ENCODE measurements around the gene LAIR1.
"Not testable (repeated sequence)": the region's sequence is repeated elsewhere in the genome, so short reads cannot be mapped to it uniquely, and the experiment has no call there.

The LAIR1 gene

GRCh38 chr19:54364775-54365257 lies at the start of gene LAIR1:
Gene LAIR1 (minus strand): TSS chr19:54364931. CDS start chr19:54364804, 127 bp downstream.
- peak; percentile 90 for DNase-seq

- no peak for DNase-seq
These were observed 49.4 kb upstream of the LAIR1 start for GRCh38 chr19:54414156-54414555.

- no peak for DNase-seq
These were observed 48.1 kb upstream of the LAIR1 start for GRCh38 chr19:54412877-54413276.

GRCh38 chr19:54411033-54411432 lies 46.3 kb upstream of the LAIR1 start:
- no peak for DNase-seq

DNA sequence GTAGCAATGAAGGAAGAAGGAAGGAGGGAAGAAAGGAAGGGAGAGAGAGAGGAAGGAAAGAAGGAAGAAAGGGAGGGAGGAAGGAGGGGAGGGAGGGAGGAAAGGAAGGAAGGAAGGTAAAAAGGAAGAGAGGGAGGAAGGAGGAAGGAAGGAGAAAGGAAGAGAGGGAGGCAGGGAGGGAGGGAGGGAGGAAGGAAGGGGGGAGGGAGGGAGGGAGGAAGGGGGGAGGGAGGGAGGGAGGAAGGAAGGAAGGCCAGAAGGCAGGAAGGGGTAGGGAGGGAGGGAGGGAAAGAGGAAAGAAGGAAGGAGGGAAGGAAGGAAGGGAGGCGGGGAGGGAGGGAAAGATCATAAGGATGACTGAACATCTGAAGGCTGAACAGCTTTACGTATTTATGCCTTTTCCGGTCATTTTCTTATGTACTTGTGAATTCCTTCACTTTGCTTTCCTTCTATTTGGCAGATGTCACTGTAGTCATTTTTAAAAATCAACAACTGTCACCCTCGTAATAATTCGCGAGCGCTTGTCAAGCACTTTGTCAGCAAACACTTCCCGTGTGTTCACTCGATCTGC lies 43.8 kb upstream of the LAIR1 start:
- no peak for DNase-seq

DNA sequence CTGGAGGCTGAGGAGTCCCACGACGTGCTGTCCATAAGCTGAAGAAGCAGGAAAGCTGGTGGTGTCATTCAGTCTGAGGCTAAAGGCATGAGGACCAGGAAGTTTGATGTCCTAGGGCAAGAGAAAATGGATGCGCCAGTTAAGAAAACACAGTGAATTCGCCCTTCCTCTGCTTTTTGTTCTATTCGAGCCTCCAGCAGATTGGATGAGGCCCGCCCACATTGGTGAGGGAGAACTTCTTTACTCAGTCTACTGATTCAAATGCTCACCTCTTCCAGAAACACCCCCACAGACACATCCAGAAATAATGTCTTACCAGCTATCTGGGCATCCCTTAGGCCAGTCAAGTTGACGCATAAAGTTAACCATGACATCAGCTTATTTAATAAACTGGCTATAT lies 43.0 kb upstream of the LAIR1 start:
- DNase-seq = no peak

GRCh38 chr19:54405628-54406027 lies 40.9 kb upstream of the LAIR1 start:
- DNase-seq = no peak

- no peak for DNase-seq
These were observed 38.3 kb upstream of the LAIR1 start for GRCh38 chr19:54403054-54403453.

GRCh38 chr19:54400913-54401312 lies 36.2 kb upstream of the LAIR1 start:
- DNase-seq = no peak

GRCh38 chr19:54399189-54399588 lies 34.5 kb upstream of the LAIR1 start:
- DNase-seq = no peak

GRCh38 chr19:54395685-54396084 lies 31.0 kb upstream of the LAIR1 start:
- DNase-seq = no peak

GRCh38 chr19:54393381-54393780 lies 28.6 kb upstream of the LAIR1 start:
- no peak for DNase-seq

GRCh38 chr19:54392105-54392504 lies 27.4 kb upstream of the LAIR1 start:
- no peak for DNase-seq

GRCh38 chr19:54391589-54392061 lies 26.9 kb upstream of the LAIR1 start:
- DNase-seq = no peak

GRCh38 chr19:54390942-54391577 lies 26.3 kb upstream of the LAIR1 start:
- peak; percentile 88 for DNase-seq

DNA sequence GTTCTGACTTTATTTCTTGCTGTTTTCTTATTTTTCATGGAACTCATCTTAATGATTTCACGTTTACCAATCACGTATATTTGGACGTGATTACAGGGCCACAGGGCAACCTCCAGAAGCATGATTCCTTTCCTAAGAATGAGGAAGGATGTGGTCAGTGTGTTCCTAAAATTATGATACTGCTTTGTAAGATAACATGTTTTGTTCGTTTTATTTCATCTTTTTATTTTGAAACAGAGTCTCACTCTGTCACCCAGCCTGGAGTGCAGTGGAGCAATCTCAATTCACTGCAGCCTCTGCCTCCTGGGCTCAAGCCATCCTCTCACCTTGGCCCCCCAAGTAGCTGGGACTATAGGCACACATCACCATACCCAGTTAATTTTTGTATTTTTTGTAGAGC lies 24.8 kb upstream of the LAIR1 start:
- peak; percentile 92 for DNase-seq

DNA sequence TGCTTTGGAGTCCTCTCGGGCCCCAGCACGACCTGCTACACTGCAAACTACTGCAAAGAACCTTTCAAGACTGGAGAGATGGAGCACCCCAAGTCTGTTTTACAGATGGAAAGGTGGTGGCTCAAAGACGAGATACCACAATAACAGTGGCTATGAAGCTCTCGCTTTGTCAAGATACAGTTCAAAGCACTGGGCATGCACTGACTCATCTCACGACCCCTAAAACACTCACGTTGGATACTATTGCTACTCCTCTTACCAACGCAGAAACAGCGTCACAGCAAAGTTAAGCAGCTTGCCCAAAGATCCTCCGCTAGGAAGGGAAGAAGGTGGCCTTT lies 24.0 kb upstream of the LAIR1 start:
- DNase-seq = no peak

GRCh38 chr19:54387991-54388801 lies 23.5 kb upstream of the LAIR1 start:
- peak; percentile 87 for DNase-seq

DNA sequence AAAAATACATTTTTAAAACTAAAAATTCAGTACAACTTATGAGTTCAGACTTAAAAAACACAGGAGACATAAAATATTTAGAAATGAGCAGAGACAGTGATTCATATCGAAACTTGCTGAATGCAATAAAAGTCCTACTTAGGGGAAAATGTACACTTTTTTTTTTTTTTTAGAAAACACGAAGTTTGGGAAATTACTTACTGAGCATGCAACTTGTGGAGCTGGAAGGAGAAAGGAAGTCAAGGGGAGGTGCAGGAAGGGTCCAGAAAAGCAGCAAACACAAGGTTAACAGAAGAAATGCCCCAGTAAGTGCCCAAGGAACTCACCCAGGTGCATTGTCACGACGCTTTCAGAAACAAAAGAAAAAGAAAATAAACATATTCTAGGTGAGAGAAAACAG lies 18.6 kb upstream of the LAIR1 start:
- DNase-seq = no peak

GRCh38 chr19:54382041-54382440 lies 17.3 kb upstream of the LAIR1 start:
- not testable (repeated sequence) for DNase-seq

GRCh38 chr19:54380897-54381296 lies 16.2 kb upstream of the LAIR1 start:
- no peak for DNase-seq

GRCh38 chr19:54379187-54379678 lies 14.5 kb upstream of the LAIR1 start:
- DNase-seq = no peak

DNA sequence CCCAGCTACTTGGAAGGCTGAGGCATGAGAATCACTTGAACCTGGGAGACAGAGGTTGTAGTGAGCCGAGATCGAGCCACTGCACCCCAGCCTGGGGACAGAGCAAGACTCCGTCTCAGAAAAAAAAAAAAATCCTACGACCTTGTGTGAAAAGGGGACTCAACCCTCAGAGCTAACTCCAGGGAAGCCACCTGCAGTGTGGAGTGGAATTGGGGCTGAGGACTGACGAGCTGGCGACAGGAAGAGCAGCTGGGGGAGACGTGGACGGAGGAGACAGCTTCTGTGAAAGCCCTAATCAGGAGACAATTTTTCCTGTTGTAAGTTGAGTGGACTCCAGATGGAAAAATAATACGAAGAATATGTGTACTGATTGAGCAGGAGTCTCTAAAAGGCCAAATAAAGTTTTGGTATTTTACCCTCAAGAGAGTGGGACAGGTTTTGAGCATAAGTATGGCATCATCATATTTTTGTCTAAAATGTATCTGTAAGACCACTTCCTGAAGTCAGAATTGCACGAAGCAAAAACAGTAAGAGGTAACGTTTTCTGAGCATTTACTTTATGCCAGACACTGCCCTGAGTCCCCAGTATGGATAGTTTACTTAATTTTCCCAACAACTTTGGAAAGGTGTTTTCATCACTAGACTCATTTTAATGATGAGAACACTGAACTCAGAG lies 12.0 kb upstream of the LAIR1 start:
- DNase-seq = peak; percentile 41

Data from hematopoietic multipotent progenitor cell treated with erythropoietin and hydrocortisone succinate and interleukin-3 and kit ligand, for 4 days (in vitro differentiated cells).